HepG2 (cell line): Measurements from ENCODE around the gene AXIN1. TPM values are rescaled to one million over a fixed set of nuclear protein-coding genes. Genes with fewer than 3 reads are reported as not detected.

ENCODE experiments used
- CEBPG ChIP-seq: IDR thresholded peaks from 2 replicates; pipeline ENCODE4 v1.6.1; 2016
- FOXJ3 ChIP-seq: sonication (generic); formaldehyde crosslinking; IDR thresholded peaks from 2 replicates; pipeline ENCODE4 v1.4.0; 2020; ENCODE audit warnings: missing genetic modification reagents, mild to moderate bottlenecking, borderline replicate concordance
- HIVEP1 ChIP-seq: sonication (generic); formaldehyde crosslinking; IDR thresholded peaks from 2 replicates; pipeline ENCODE4 v1.4.0; 2020; ENCODE audit warnings: mild to moderate bottlenecking, missing genetic modification reagents
- KDM5B ChIP-seq: sonication (generic); formaldehyde crosslinking; IDR thresholded peaks from 2 replicates; pipeline ENCODE4 v1.4.0; 2020; ENCODE audit warnings: missing genetic modification reagents, mild to moderate bottlenecking, borderline replicate concordance
- NFRKB ChIP-seq: fragments of 450-650 bp; IDR thresholded peaks from 2 replicates; pipeline ENCODE4 v1.6.1; 2017
- YEATS2 ChIP-seq: sonication (generic); formaldehyde crosslinking; IDR thresholded peaks from 2 replicates; pipeline ENCODE4 v1.4.0; 2020; ENCODE audit warnings: missing genetic modification reagents, borderline replicate concordance
- ZFP36L1 ChIP-seq: sonication (generic); formaldehyde crosslinking; IDR thresholded peaks from 2 replicates; pipeline ENCODE4 v1.8.0; 2022; ENCODE audit warnings: mild to moderate bottlenecking, missing genetic modification reagents, moderate library complexity
- ZNF225 ChIP-seq: sonication (generic); formaldehyde crosslinking; IDR thresholded peaks from 2 replicates; pipeline ENCODE4 v1.4.0; 2020; ENCODE audit warnings: mild to moderate bottlenecking, missing genetic modification reagents
- ZNF543 ChIP-seq: sonication (generic); formaldehyde crosslinking; IDR thresholded peaks from 2 replicates; pipeline ENCODE4 v1.4.0; 2020; ENCODE audit warnings: mild to moderate bottlenecking, missing genetic modification reagents
- ZNF670 ChIP-seq: sonication (generic); formaldehyde crosslinking; IDR thresholded peaks from 2 replicates; pipeline ENCODE4 v1.8.0; 2022; ENCODE audit warnings: mild to moderate bottlenecking, missing genetic modification reagents, borderline replicate concordance
- ZNF777 ChIP-seq: sonication (generic); formaldehyde crosslinking; IDR thresholded peaks from 2 replicates; pipeline ENCODE4 v1.4.0; 2020; ENCODE audit warnings: missing genetic modification reagents
- ZNF883 ChIP-seq: sonication (generic); formaldehyde crosslinking; IDR thresholded peaks from 2 replicates; pipeline ENCODE4 v1.5.1; 2020; ENCODE audit warnings: mild to moderate bottlenecking, missing genetic modification reagents; ENCODE audit errors: not compliant biosample characterization
- polyA plus RNA-seq, 8 experiments: library from polyadenylated mRNA; depleted of rRNA in 3 of 8; stranded (reverse) in 7 of 8; unstranded in 1 of 8; fragments of >200 nt; fragmentation: Illumina TruSeq in 4 of 8; extraction: Trizol in 4 of 8; gene quantifications; 2 replicates each; pipeline versions ENCODE4 v1.2.1 to v1.2.3, GENCODE V29; 2011 to 2016; ENCODE audit warnings: low read depth in 4 of 8, missing spikeins in 1 of 8, mixed read lengths in 1 of 8; ENCODE audit not compliant: insufficient read depth in 1 of 8
- total RNA-seq, 5 experiments: library from RNA; depleted of rRNA; stranded (reverse); fragments of >200 nt; fragmentation: Illumina TruSeq; extraction: Trizol; gene quantifications; 2 replicates each; pipeline ENCODE4 v1.2.3, GENCODE V29; 2016; ENCODE audit warnings: low read depth in 1 of 5
- TF ChIP-seq, protein P1 (sequence below): IDR thresholded peaks from 2 replicates; pipeline ENCODE4 v1.6.1; 2018; ENCODE audit warnings: missing genetic modification reagents
- TF ChIP-seq, protein P2 (sequence below): sonication (generic); formaldehyde crosslinking; IDR thresholded peaks from 2 replicates; pipeline ENCODE4 v1.5.1; 2020; ENCODE audit warnings: mild to moderate bottlenecking, missing genetic modification reagents, borderline replicate concordance
- TF ChIP-seq, protein P3 (sequence below): conservative IDR thresholded peaks from 2 replicates; pipeline ENCODE4 v1.6.1; 2018; ENCODE audit warnings: missing genetic modification reagents
- TF ChIP-seq, protein P4 (sequence below): sonication (generic); formaldehyde crosslinking; IDR thresholded peaks from 2 replicates; pipeline ENCODE4 v1.5.0; 2020; ENCODE audit warnings: missing genetic modification reagents, mild to moderate bottlenecking, borderline replicate concordance
- TF ChIP-seq, protein P5 (sequence below), 2 experiments: fragments of 450-650 bp in 1 of 2; sonication (generic) in 1 of 2; formaldehyde crosslinking; IDR thresholded peaks; 2 replicates each; pipeline versions ENCODE4 v1.5.0 to v1.8.0; 2020 to 2022; ENCODE audit warnings: mild to moderate bottlenecking in 1 of 2, missing genetic modification reagents in 1 of 2

The AXIN1 gene
- total and polyA plus RNA-seq, 2 of the 13 experiments (the other 11 are each of a cell fraction or from before 2014, with no cell fraction given): 24.0 to 26.0 TPM

DNA sequence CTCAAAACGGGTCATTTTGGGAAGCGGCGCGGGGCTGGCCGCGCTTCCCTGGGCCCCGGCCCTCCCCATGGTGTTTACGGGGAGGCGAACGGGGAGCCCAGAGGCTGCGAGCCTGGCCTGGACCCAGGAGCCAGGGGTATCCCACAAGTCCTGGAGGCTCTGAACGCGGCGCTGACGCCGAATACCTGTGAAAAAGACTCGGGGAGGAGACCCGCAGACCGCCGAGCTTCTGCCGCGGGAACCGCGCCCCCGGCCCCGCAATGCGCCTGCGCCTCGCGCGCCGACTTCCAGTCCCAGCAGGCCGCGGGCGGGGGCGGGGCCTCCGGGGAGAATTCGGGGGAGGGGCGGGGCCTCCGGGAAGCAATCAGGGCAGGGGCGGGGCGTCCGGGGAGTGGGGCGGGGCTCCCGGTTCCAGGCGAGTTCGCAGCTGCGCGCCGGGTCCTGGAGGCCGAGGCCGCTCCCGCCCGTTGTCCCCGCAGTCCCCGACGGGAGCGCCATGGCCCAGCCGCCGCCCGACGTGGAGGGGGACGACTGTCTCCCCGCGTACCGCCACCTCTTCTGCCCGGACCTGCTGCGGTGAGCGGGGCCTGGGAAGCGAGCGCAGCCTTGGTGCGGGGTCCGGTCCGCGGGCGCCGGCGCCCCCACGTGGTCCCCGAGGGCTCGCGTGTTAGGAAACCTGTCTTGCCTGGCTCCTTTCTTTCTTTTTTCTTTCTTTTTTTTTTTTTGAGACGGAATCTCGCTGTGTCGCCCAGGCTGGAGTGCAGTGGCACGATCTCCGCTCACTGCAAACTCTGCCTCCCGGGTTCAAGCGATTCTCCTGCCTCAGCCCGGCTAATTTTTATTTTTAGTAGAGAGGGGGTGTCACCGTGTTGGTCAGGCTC, 49.2 kb upstream of the AXIN1 start, which contains the start of gene DECR2 (continued):
- TF ChIP-seq, protein P1, sequence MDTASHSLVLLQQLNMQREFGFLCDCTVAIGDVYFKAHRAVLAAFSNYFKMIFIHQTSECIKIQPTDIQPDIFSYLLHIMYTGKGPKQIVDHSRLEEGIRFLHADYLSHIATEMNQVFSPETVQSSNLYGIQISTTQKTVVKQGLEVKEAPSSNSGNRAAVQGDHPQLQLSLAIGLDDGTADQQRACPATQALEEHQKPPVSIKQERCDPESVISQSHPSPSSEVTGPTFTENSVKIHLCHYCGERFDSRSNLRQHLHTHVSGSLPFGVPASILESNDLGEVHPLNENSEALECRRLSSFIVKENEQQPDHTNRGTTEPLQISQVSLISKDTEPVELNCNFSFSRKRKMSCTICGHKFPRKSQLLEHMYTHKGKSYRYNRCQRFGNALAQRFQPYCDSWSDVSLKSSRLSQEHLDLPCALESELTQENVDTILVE (CRISPR knock-in tag): peak; percentile 29; the same call in 1 of the 2 replicates
- peak; percentile 4; the same call in 1 of the 2 replicates for TF ChIP-seq CEBPG (CRISPR knock-in tag)
- 0 out of 2 replicates have a peak, but pooled peaks have one; percentile 62 for TF ChIP-seq ZNF225
- peak; percentile 53; the same call in 1 of the 2 replicates for TF ChIP-seq HIVEP1 (CRISPR knock-in tag)
- TF ChIP-seq KDM5B: peak; percentile 73
- 0 out of 2 replicates have a peak, but pooled peaks have one; percentile 73 for TF ChIP-seq ZNF670 (CRISPR knock-in tag)
- no peak for TF ChIP-seq ZFP36L1 (CRISPR knock-in tag)
- TF ChIP-seq, protein P2, sequence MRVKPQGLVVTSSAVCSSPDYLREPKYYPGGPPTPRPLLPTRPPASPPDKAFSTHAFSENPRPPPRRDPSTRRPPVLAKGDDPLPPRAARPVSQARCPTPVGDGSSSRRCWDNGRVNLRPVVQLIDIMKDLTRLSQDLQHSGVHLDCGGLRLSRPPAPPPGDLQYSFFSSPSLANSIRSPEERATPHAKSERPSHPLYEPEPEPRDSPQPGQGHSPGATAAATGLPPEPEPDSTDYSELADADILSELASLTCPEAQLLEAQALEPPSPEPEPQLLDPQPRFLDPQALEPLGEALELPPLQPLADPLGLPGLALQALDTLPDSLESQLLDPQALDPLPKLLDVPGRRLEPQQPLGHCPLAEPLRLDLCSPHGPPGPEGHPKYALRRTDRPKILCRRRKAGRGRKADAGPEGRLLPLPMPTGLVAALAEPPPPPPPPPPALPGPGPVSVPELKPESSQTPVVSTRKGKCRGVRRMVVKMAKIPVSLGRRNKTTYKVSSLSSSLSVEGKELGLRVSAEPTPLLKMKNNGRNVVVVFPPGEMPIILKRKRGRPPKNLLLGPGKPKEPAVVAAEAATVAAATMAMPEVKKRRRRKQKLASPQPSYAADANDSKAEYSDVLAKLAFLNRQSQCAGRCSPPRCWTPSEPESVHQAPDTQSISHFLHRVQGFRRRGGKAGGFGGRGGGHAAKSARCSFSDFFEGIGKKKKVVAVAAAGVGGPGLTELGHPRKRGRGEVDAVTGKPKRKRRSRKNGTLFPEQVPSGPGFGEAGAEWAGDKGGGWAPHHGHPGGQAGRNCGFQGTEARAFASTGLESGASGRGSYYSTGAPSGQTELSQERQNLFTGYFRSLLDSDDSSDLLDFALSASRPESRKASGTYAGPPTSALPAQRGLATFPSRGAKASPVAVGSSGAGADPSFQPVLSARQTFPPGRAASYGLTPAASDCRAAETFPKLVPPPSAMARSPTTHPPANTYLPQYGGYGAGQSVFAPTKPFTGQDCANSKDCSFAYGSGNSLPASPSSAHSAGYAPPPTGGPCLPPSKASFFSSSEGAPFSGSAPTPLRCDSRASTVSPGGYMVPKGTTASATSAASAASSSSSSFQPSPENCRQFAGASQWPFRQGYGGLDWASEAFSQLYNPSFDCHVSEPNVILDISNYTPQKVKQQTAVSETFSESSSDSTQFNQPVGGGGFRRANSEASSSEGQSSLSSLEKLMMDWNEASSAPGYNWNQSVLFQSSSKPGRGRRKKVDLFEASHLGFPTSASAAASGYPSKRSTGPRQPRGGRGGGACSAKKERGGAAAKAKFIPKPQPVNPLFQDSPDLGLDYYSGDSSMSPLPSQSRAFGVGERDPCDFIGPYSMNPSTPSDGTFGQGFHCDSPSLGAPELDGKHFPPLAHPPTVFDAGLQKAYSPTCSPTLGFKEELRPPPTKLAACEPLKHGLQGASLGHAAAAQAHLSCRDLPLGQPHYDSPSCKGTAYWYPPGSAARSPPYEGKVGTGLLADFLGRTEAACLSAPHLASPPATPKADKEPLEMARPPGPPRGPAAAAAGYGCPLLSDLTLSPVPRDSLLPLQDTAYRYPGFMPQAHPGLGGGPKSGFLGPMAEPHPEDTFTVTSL (CRISPR knock-in tag): no peak
- TF ChIP-seq, protein P3, sequence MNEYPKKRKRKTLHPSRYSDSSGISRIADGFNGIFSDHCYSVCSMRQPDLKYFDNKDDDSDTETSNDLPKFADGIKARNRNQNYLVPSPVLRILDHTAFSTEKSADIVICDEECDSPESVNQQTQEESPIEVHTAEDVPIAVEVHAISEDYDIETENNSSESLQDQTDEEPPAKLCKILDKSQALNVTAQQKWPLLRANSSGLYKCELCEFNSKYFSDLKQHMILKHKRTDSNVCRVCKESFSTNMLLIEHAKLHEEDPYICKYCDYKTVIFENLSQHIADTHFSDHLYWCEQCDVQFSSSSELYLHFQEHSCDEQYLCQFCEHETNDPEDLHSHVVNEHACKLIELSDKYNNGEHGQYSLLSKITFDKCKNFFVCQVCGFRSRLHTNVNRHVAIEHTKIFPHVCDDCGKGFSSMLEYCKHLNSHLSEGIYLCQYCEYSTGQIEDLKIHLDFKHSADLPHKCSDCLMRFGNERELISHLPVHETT (CRISPR knock-in tag): peak; percentile 55; the same call in 1 of the 2 replicates
- TF ChIP-seq ZNF543 (CRISPR knock-in tag): 0 out of 2 replicates have a peak, but pooled peaks have one; percentile 30
- peak; percentile 98 for TF ChIP-seq ZNF777 (CRISPR knock-in tag)
- TF ChIP-seq, protein P4, sequence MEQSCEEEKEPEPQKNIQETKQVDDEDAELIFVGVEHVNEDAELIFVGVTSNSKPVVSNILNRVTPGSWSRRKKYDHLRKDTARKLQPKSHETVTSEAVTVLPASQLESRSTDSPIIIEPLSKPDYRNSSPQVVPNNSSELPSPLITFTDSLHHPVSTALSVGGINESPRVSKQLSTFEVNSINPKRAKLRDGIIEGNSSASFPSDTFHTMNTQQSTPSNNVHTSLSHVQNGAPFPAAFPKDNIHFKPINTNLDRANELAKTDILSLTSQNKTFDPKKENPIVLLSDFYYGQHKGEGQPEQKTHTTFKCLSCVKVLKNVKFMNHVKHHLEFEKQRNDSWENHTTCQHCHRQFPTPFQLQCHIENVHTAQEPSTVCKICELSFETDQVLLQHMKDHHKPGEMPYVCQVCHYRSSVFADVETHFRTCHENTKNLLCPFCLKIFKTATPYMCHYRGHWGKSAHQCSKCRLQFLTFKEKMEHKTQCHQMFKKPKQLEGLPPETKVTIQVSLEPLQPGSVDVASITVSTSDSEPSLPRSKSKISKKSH (CRISPR knock-in tag): 0 out of 2 replicates have a peak, but pooled peaks have one; percentile 38
- TF ChIP-seq, protein P5, sequence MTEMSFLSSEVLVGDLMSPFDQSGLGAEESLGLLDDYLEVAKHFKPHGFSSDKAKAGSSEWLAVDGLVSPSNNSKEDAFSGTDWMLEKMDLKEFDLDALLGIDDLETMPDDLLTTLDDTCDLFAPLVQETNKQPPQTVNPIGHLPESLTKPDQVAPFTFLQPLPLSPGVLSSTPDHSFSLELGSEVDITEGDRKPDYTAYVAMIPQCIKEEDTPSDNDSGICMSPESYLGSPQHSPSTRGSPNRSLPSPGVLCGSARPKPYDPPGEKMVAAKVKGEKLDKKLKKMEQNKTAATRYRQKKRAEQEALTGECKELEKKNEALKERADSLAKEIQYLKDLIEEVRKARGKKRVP (CRISPR knock-in tag; IDR thresholded peaks at IDR 0.05): 0 out of 4 replicates have a peak, but pooled peaks of 1 of the 2 experiments have one; percentile 7
- TF ChIP-seq YEATS2 (CRISPR knock-in tag): no peak
- TF ChIP-seq ZNF883: peak; percentile 70
- TF ChIP-seq FOXJ3 (CRISPR knock-in tag): no peak
- TF ChIP-seq NFRKB: no peak
